Esophagus squamous epithelium (tissue), 5 donors: ENCODE results near the gene NFKB1. TPM values are rescaled to one million over a fixed set of nuclear protein-coding genes. Genes with fewer than 3 reads are reported as not detected.

ENCODE experiments used
- DNase-seq: peaks from one replicate; lab custom pipeline; 2025; lab: John Stamatoyannopoulos, UW
- H3K27ac ChIP-seq, 4 donors: fragments of 200-600 bp; sonication (generic); one replicate each; pipeline ENCODE4 v1.5.1; 2016 to 2019; ENCODE audit warnings: mild to moderate bottlenecking in 1 of 4
- H3K27me3 ChIP-seq, 4 donors: fragments of 200-600 bp; sonication (generic); 1 replicate in 3 of 4; 2 replicates in 1 of 4; pipeline versions ENCODE4 v1.5.1 to v1.6.0; 2017 to 2021; ENCODE audit warnings: antibody characterized with exemption in 1 of 4
- H3K36me3 ChIP-seq, 3 donors: fragments of 200-600 bp; sonication (generic); one replicate each; pipeline ENCODE4 v1.5.1; 2016 to 2019
- H3K4me1 ChIP-seq, 3 donors: fragments of 200-600 bp; sonication (generic); one replicate each; pipeline ENCODE4 v1.5.1; 2017 to 2019
- H3K4me3 ChIP-seq, 4 donors: fragments of 200-600 bp; sonication (generic); 1 replicate in 3 of 4; 2 replicates in 1 of 4; pipeline ENCODE4 v1.5.1; 2016 to 2019; ENCODE audit warnings: mild to moderate bottlenecking in 2 of 4, moderate library complexity in 1 of 4
- H3K9me3 ChIP-seq, 3 donors: fragments of 200-600 bp; sonication (generic); one replicate each; pipeline ENCODE4 v1.5.1; 2016 to 2019
- POLR2A ChIP-seq, 4 donors: fragments of 450-650 bp; IDR thresholded peaks; one replicate each; pipeline ENCODE4 v1.6.1; 2017; ENCODE audit warnings: antibody characterized with exemption in 4 of 4, mild to moderate bottlenecking in 4 of 4, moderate library complexity in 3 of 4
- WGBS, 2 donors: methylation state at CpG; one replicate each; pipeline ENCODE4 v1.1.5; 2018; 5-methylcytosine and 5-hydroxymethylcytosine counted together
- intact Hi-C: fragments of 100-400 bp; cut with DNase I; formaldehyde crosslinking; loops from one replicate; pipeline ENCODE4 v1.15.0; 2022
- total RNA-seq, 4 donors: library from RNA; depleted of rRNA; stranded (reverse); fragments of >200 nt; gene quantifications; one replicate each; pipeline ENCODE4 v1.1.0, GENCODE V29; 2016
- TF ChIP-seq, protein P1 (sequence below), 6 experiments: fragments of 450-650 bp in 4 of 6; fragments of 200-600 bp in 2 of 6; sonication (generic) in 2 of 6; IDR thresholded peaks; one replicate each; pipeline ENCODE4 v1.5.1; 2016 to 2019; ENCODE audit warnings: antibody characterized with exemption in 6 of 6, mild to moderate bottlenecking in 4 of 6, moderate library complexity in 4 of 6
- donor health status: DM: yes; HTN: yes; CAD: no.

Gene NFKB1
- total RNA-seq, 4 donors from 2014 or later: 33.5 to 47.5 (median 41.4) TPM

DNA sequence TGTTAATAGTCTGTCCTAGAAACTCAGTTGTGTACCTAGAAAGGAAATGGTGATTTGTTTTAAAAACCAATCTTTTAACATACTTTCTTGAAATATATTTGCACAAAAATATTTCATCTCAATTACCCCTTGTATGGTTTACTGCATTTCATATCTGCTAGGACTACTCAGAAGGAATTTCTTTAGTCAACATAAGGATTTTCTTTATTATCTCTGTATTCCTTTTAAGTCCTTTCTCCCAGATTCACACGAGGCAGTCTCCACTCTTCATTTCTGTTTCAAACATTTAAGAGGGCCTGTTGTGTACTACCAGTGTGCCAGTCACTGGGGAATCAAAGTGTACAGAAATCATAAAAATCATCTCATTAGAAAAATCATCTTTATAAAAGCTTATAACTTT lies 28.8 kb downstream of the NFKB1 start:
- intact Hi-C loops: no loop called here
- H3K4me1 ChIP-seq: peaks cover 0 to 36% (median 0%) of the 10 kb centered on the region in 3 donors
- H3K36me3 ChIP-seq: peaks cover 0 to 42% (median 0%) of the 10 kb centered on the region in 3 donors
- no peaks in the 10 kb centered on the region for H3K27me3 ChIP-seq
- 50 to 60% methylated on average over 1 of the region's 1 CpG for WGBS, 2 donors
- no peak for TF ChIP-seq POLR2A (IDR thresholded peaks at IDR 0.05)
- TF ChIP-seq, protein P1, sequence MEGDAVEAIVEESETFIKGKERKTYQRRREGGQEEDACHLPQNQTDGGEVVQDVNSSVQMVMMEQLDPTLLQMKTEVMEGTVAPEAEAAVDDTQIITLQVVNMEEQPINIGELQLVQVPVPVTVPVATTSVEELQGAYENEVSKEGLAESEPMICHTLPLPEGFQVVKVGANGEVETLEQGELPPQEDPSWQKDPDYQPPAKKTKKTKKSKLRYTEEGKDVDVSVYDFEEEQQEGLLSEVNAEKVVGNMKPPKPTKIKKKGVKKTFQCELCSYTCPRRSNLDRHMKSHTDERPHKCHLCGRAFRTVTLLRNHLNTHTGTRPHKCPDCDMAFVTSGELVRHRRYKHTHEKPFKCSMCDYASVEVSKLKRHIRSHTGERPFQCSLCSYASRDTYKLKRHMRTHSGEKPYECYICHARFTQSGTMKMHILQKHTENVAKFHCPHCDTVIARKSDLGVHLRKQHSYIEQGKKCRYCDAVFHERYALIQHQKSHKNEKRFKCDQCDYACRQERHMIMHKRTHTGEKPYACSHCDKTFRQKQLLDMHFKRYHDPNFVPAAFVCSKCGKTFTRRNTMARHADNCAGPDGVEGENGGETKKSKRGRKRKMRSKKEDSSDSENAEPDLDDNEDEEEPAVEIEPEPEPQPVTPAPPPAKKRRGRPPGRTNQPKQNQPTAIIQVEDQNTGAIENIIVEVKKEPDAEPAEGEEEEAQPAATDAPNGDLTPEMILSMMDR (IDR thresholded peaks at IDR 0.05): no peak
- H3K4me3 ChIP-seq: no peak overlapping the region
- no peaks in the 10 kb centered on the region for H3K9me3 ChIP-seq
- DNase-seq: no peak
- no peak overlapping the region for H3K27ac ChIP-seq

DNA sequence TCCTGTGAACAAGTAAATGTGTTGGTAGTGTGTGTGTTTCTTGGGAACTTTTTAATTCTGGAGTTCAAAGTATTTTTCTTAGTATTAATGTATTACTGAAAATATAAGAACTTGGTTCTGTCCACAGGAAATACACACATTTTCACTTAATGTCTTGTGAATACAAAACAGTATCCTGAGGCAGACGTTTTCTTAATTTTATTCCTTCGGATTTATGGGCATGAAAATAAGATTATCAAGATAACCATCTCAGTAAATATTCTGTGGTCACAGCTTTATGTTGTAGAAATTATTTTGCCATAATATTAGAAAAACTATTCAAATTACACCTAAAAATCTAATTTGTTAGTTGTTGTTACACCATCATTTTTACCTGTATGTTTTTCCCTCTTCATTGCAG lies 29.8 kb downstream of the NFKB1 start:
- Histone ChIP-seq H3K27me3 (no peaks in the 10 kb centered on the region), H3K4me1 (peaks cover 0 to 43% (median 0%) of the 10 kb centered on the region in 3 donors), H3K9me3 (no peaks in the 10 kb centered on the region), H3K4me3 (no peak overlapping the region), H3K36me3 (peaks cover 0 to 37% (median 0%) of the 10 kb centered on the region in 3 donors), H3K27ac (no peak overlapping the region)
- intact Hi-C loops: no loop called here
- no peak for TF ChIP-seq POLR2A (IDR thresholded peaks at IDR 0.05)
- TF ChIP-seq, protein P1 (IDR thresholded peaks at IDR 0.05): no peak
- DNase-seq: no peak
- WGBS, 2 donors: 85 to 92% methylated on average over 2 of the region's 2 CpGs

DNA sequence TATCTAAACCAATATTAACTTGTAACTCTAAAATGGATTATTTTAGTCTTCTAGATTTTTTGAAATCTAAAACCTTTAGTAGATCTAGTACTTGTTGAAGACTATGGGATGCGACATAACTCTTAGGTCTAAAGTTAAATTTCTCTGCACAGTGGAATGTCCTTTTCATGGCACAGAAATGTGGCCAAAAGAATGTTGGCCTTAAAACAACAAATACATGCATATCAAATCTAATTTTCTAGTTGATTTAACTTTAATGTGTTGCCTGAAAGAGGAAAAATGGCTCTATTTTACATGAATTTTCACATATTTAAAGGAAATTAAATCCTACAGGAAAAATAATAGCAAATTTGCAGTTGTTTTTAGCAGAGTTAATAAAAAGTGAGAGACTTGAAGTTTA lies 30.3 kb downstream of the NFKB1 start:
- peaks cover 0 to 47% (median 0%) of the 10 kb centered on the region in 3 donors for H3K4me1 ChIP-seq
- 94 to 96% methylated on average over 1 of the region's 1 CpG for WGBS, 2 donors
- no peaks in the 10 kb centered on the region for H3K9me3 ChIP-seq
- no peak overlapping the region for H3K4me3 ChIP-seq
- TF ChIP-seq, protein P1 (IDR thresholded peaks at IDR 0.05): no peak
- no peak for TF ChIP-seq POLR2A (IDR thresholded peaks at IDR 0.05)
- no peak overlapping the region for H3K27ac ChIP-seq
- H3K27me3 ChIP-seq: no peaks in the 10 kb centered on the region
- peaks cover 0 to 33% (median 0%) of the 10 kb centered on the region in 3 donors for H3K36me3 ChIP-seq
- intact Hi-C loops: no loop called here
- DNase-seq: no peak

- H3K27ac ChIP-seq: no peak overlapping the region
- H3K4me1 ChIP-seq: peaks cover 0 to 58% (median 0%) of the 10 kb centered on the region in 3 donors
- TF ChIP-seq POLR2A (IDR thresholded peaks at IDR 0.05): no peak
- TF ChIP-seq, protein P1 (IDR thresholded peaks at IDR 0.05): no peak
- intact Hi-C loops: no loop called here
- no peaks in the 10 kb centered on the region for H3K9me3 ChIP-seq
- DNase-seq: no peak
- 91 to 94% methylated on average over 4 of the region's 4 CpGs for WGBS, 2 donors
- H3K36me3 ChIP-seq: peaks cover 0 to 27% (median 0%) of the 10 kb centered on the region in 3 donors
- no peak overlapping the region for H3K4me3 ChIP-seq
- H3K27me3 ChIP-seq: no peaks in the 10 kb centered on the region
Measured at GRCh38 chr4:102533348-102533747, 32.2 kb downstream of the NFKB1 start.

DNA sequence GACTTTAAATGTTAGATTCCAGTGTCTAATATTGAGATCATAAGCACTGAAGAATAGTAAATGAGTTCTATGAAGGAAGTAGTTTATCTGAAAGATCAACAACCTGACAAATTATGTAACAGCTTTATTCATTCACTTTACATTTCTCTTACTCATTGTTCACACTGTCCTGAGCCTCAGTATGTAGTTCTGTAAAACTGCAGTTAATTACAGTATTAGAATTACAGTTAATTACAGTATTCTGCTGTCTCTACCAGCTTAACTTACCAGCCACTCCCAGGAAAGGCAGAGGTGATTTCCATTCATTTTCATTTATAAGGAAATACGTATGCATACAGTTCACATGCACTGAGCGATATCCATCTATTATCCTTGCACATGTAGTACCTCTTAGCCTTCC lies 32.7 kb downstream of the NFKB1 start:
- 80 to 95% methylated on average over 2 of the region's 2 CpGs for WGBS, 2 donors
- Histone ChIP-seq H3K4me3 (no peak overlapping the region), H3K27ac (peak overlapping the region in 1 of 4 donors; percentile 15), H3K9me3 (no peaks in the 10 kb centered on the region), H3K27me3 (no peaks in the 10 kb centered on the region), H3K4me1 (peaks cover 0 to 52% (median 0%) of the 10 kb centered on the region in 3 donors), H3K36me3 (peaks cover 0 to 22% (median 0%) of the 10 kb centered on the region in 3 donors)
- TF ChIP-seq, protein P1 (IDR thresholded peaks at IDR 0.05): no peak
- no peak for TF ChIP-seq POLR2A (IDR thresholded peaks at IDR 0.05)
- intact Hi-C loops: no loop called here
- no peak for DNase-seq
